HG02798 (cell line): ENCODE measurements around the gene STKLD1.
"Not testable (repeated sequence)": the region's sequence is repeated elsewhere in the genome, so short reads cannot be mapped to it uniquely, and the experiment has no call there.

Experiments used
- ATAC-seq: cut with Tn5 transposase; IDR thresholded peaks from one replicate; pipeline ENCODE4 v1.9.1; 2021; ENCODE audit warnings: mild to moderate bottlenecking; ENCODE audit not compliant: unreplicated experiment, poor library complexity

STKLD1 gene

DNA sequence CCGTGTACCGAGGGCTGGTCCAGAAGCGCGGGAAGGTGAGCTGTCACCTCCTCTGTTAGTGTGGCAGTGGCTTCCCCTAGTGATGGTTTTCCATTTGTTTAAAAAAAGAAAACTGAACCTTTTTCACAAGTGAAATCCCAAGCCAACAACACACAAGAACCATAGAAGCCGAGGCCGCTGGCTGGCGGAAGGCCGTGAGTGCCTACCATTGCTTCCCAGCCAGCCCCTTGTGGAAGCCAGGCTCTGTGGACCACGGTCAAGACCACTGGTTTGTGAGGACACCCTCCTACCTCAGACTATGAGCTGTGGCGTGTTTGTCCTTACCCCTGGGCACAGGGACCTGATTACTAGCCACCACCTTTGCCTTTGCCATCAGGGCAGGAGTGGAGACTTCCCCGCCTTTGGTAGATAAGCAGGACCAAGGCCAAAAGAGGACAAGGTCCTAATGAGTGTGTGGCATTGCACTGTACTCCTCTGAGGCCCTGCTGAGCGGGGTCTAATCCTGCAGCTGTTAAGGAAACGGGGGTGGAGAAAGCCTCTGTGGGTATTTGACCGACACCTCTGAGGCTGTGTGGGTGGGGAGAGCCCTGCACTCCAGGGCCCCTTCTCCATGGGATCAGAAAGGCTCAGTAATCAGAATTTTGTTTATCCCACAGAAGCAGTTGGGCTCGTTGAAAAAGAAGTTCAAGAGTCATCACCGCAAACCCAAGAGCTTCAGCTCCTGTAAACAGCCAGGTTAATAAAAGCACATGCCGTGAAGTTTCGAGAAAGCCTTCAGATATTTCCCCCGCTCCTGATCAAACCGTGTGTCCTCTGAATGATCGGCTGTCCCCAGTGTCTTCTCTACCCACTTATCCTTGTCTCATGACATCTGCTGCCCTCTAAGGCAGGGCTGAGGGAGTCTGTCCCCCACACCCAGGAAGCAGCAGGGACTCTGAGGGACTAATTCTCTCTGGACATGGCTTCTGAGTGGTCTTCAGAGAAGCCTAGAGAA lies 15.5 kb upstream of the STKLD1 start:
- no peak for ATAC-seq

DNA sequence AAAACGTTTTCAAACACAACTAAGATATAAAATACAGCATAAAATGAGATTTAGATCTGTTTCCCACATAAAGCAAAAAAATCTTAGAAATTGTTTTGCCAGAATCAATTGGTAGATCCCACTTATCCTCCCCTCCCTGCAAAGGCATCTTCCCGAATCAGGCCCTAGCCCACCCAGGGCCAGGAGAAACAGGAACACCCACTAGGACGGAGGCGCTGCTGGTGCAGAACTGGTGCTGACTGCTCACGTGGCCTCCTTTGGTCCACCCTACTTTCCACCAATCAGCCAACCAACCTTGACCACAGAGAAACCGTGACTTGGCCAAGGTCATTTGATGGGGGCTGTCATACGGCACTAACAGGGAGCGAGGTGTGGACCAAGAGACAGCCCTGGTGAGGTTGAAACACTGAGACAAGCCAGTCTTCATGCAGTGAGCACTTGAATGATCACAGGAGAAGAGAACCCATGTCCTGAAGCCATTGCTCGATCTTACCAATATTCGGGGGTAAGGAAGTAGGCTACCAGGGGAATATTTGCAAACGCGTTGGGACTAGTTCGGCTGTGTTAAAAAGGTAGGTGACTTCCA lies 14.6 kb upstream of the STKLD1 start:
- no peak for ATAC-seq

DNA sequence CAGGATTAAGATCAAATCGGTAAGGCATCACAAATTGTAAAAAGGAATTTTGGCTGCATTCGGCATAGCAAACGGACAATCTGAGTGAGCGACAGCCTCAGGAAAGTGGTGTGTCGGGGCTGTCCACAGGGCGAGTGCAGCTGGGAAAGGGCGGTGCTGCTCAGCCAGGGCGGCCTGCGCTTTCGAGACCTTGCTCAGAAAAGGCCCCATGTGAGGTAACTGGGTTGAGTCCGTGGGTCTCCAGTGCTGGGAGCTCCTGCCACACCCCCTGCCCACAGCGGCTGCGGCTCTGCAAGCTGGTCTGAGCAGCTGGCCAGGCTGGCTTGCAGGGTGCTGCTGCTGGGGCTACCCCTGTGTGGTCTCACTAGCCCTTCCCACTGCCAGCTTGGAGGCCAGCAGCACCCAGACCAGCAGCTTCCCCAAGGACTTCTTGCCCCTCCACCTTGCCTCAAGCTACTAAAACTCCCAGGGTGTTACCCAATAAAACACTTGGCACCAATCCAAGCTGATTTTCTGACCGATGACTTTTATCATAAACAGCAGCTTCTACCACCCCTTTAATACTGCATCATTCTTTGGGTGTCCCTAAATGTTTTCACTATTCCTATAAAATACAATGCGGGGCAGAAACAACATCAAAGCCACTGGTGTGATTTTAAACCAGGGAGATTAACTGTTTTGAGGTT lies 13.7 kb upstream of the STKLD1 start:
- ATAC-seq = no peak

DNA sequence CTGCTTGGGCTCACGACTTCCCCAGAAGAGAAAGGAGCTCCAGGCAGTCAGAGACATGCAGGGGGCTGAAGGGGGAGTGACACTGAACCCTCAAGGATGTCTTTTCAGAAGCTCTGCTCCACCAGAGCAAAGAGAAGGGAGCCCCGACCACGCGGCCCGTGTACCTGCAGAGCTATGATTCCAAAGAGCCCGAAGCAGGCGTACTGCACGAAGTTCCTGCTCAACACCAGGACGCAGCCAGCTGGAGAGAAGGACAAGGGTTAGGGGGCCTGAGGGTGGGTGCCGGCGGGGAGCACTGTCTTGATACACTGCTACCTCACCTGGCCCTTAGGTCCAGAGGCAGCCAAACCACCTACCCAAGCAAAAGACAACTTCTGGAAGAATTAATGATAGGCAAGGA lies 9.7 kb upstream of the STKLD1 start:
- no peak for ATAC-seq

GRCh38 chr9:133367221-133367620 lies 8.9 kb upstream of the STKLD1 start:
- ATAC-seq = no peak

DNA sequence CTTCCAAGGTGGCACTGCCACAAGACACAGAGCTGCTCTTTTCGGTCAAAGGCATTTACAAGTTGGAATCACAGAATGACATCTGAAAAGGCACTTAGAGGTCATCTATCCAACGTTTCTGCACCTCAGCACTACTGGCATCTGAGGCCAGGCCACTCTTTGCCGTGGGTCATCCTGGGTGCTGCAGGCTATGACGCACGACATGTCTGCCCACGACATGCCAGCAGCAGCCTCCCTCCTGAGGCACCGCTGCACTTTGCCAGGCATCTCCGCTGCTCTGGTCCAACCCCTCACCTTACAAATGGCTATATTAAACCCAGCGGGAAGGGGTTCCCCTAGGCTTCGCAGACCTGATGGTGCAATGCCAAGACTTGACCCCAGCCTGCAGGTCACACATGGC lies 8.4 kb upstream of the STKLD1 start:
- no peak for ATAC-seq

GRCh38 chr9:133368249-133368881 lies 7.8 kb upstream of the STKLD1 start:
- ATAC-seq = no peak

DNA sequence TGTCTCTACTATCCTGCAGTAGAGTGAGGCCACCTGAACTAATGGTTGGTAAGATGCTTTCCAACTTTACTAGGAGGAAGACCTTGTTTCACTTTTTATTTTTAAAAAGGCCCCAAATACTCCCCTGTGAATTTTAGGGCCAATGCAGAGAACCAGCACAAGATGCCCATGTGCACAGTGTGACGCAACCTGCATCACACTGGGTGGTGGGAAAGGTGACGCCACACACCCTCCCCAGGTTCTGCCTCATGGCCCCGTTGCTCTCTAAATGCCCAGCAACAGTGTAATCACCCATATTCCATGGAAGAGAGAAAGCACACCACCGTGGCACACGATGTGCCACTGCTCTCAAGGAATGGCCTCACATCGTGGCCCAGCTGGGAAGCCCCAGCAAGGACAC lies 6.7 kb upstream of the STKLD1 start:
- no peak for ATAC-seq

GRCh38 chr9:133369933-133370332 lies 6.2 kb upstream of the STKLD1 start:
- ATAC-seq = no peak

DNA sequence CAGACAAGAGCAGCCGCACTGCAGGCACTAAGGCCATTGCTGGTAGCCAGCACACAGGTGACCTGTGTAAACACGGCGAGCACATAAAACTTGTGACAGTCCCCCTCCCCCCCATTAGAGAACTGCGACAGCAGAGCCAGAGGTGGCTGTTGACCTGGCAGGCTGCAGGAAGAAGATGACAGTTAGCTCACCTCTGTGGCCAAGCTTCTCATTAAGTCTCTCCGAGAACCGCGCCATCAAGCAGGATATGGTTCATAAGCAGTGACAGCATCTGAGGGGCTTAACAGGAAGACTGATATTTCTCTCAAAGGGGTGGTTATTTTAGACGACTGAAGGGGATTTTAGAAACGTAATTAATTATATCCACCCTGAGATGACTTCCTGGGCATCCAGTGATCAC lies 5.5 kb upstream of the STKLD1 start:
- no peak for ATAC-seq

- no peak for ATAC-seq
Measured at GRCh38 chr9:133371261-133371711, 4.9 kb upstream of the STKLD1 start.

- ATAC-seq = no peak
Measured at GRCh38 chr9:133372144-133372543, 4.0 kb upstream of the STKLD1 start.

- no peak for ATAC-seq
Measured at GRCh38 chr9:133374612-133375115, 1.5 kb upstream of the STKLD1 start.

DNA sequence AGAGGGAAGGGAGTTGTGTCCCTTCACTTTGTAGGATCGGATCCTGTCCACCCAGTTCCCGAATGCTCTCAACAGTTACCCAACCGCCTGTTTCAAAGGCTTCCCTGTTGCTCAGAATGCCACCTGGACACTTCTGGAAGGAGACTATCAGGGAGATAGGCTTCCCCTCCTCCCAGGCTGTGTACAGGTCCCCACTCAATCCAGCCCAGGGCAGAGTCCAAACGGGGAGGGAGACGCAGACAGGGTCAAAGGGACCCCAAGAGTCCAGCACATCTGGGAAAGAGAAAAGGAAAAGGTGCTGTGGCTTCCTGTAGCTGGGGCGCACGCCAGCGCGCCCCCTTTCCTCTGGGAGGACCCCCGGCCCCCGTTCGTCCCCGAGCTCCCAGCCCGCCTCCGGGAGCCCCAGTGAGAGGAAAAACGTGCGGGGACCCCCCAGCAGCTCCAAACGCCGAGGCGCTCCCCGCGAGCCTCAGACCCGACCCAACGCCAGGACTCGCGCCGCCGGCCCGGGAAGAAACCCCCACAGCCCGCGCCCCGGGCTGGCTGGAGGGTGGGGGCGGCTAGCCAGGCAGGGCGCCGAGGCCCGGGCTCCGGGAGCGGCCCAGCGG lies 946 bp upstream of the STKLD1 start:
- ATAC-seq = no peak

- not testable (repeated sequence) for ATAC-seq
Measured at GRCh38 chr9:133377280-133377679, 1.1 kb downstream of the STKLD1 start.

GRCh38 chr9:133377721-133378216 lies 1.6 kb downstream of the STKLD1 start:
- ATAC-seq = no peak

- ATAC-seq = no peak
Measured at GRCh38 chr9:133378408-133378962, 2.3 kb downstream of the STKLD1 start.

- no peak for ATAC-seq
Measured at GRCh38 chr9:133379153-133380086, 3.3 kb downstream of the STKLD1 start.
